ENCODE data around the gene ACP3.

The ACP3 gene

GRCh38 chr3:132317229-132317948 is at the start of gene ACP3:
Gene ACP3, plus strand, starts transcription at chr3:132317407. Its CDS starts 50 bp downstream, at chr3:132317457.
- DNase-seq (ENCODE audit: insufficient read length, low spot score), result no peak
- no peak for TF ChIP-seq CTCF (IDR thresholded peaks at IDR 0.05; ENCODE audit: insufficient read depth, missing control alignments)
- no peak for FAIRE-seq

GRCh38 chr3:132268956-132269355 is 48.3 kb upstream of the ACP3 start:
- no peak for TF ChIP-seq CTCF (IDR thresholded peaks at IDR 0.05; ENCODE audit: insufficient read depth, missing control alignments)
- DNase-seq (ENCODE audit: insufficient read length, low spot score) (no peak), FAIRE-seq (no peak)

GRCh38 chr3:132273036-132273435 is 44.2 kb upstream of the ACP3 start:
- FAIRE-seq, result no peak
- DNase-seq (ENCODE audit: insufficient read length, low spot score), result no peak
- TF ChIP-seq CTCF (IDR thresholded peaks at IDR 0.05; ENCODE audit: insufficient read depth, missing control alignments), result no peak

- FAIRE-seq, result no peak
- no peak for TF ChIP-seq CTCF (IDR thresholded peaks at IDR 0.05; ENCODE audit: insufficient read depth, missing control alignments)
- DNase-seq (ENCODE audit: insufficient read length, low spot score), result no peak
These were observed 40.8 kb upstream of the ACP3 start for GRCh38 chr3:132276228-132276906.

- DNase-seq (ENCODE audit: insufficient read length, low spot score) (no peak), FAIRE-seq (no peak)
- TF ChIP-seq CTCF (IDR thresholded peaks at IDR 0.05; ENCODE audit: insufficient read depth, missing control alignments), result no peak
These were observed 38.2 kb upstream of the ACP3 start for GRCh38 chr3:132279030-132279429.

- DNase-seq (ENCODE audit: insufficient read length, low spot score) (no peak), FAIRE-seq (no peak)
- no peak for TF ChIP-seq CTCF (IDR thresholded peaks at IDR 0.05; ENCODE audit: insufficient read depth, missing control alignments)
These were observed 33.8 kb upstream of the ACP3 start for GRCh38 chr3:132283440-132283839.

GRCh38 chr3:132283916-132284405 is 33.2 kb upstream of the ACP3 start:
- DNase-seq (ENCODE audit: insufficient read length, low spot score), result no peak
- no peak for TF ChIP-seq CTCF (IDR thresholded peaks at IDR 0.05; ENCODE audit: insufficient read depth, missing control alignments)
- no peak for FAIRE-seq
